T-helper 17 cell (primary cell): Measurements from ENCODE around the gene ELL2. TPM values are rescaled to one million over a fixed set of nuclear protein-coding genes. Genes with fewer than 3 reads are reported as not detected.
"Not testable (repeated sequence)": the region's sequence is repeated elsewhere in the genome, so short reads cannot be mapped to it uniquely, and the experiment has no call there.

Source experiments
- ATAC-seq: fragments of 150-1000 bp; cut with Tn5 transposase; 2 replicates; pipeline ENCODE4 v1.10.0; 2021; ENCODE audit warnings: mild to moderate bottlenecking, moderate library complexity
- DNase-seq, 3 donors: peaks; one replicate each; pipeline versions ENCODE4 v3.0.0 to v3.0.0-alpha.2; 2020 to 2021
- H3K9me3 ChIP-seq: one replicate; pipeline ENCODE4 v1.7.0; 2013; ENCODE audit warnings: low read length, mild to moderate bottlenecking; ENCODE audit not compliant: control insufficient read depth, poor library complexity, severe bottlenecking
- H3K27ac Mint-ChIP-seq: one replicate; pipeline ENCODE4 v1.8.0; 2022; ENCODE audit warnings: mild to moderate bottlenecking, moderate library complexity, mixed read lengths
- H3K27me3 Mint-ChIP-seq: one replicate; pipeline ENCODE4 v1.8.0; 2022; ENCODE audit warnings: mixed read lengths
- H3K36me3 Mint-ChIP-seq: one replicate; pipeline ENCODE4 v1.8.0; 2022; ENCODE audit warnings: low read depth, mixed read lengths
- H3K4me1 Mint-ChIP-seq: one replicate; pipeline ENCODE4 v1.8.0; 2022; ENCODE audit warnings: mild to moderate bottlenecking, mixed read lengths
- H3K4me3 Mint-ChIP-seq: one replicate; pipeline ENCODE4 v1.8.0; 2022; ENCODE audit warnings: mild to moderate bottlenecking, moderate library complexity, mixed read lengths
- total RNA-seq, 4 donors: library from RNA in 2 of 4; stranded (reverse) in 2 of 4; gene quantifications; one replicate each; pipeline ENCODE4 v1.2.3 and lab custom pipeline; 2022 to 2026

Gene ELL2
- total RNA-seq, 2 donors from 2014 or later = 59.8 to 80.7 TPM

DNA sequence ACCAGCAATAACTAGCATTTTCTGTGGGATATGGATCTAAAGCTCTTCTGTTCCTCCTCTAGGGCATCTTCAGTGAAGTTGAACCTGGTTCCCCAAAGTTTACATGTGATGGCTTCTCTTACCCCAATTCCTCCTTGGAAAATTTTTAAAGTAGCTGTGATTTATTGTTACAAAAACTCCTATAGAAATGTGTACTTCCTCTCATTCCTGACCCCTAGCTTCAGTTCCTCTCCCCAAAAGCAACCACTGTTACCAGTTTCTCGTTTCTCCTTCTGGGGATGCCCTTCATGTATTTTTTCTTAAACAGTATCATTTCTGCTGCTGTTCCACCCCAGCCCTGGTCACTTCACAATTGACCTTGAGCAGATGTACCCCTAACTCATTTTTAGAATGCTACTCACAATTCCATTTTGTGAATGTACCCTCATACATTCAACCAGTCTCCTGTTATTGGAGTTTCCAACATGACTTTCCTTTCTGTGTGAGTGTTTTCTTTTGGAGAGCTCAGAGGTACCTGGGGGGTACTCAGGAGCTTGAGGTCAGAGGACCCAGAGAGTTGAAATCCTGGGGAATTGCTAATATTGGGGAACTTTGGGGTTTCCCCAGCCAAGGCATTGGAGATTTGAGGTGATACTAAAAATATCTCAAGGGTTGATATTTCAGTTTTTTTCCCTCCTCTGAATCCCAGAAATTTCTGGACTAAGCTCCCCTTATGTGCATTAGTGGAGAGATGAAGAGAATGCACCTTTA, 120.5 kb downstream of the ELL2 start:
- no peaks in the 10 kb centered on the region for H3K9me3 ChIP-seq
- Mint-ChIP-seq H3K36me3 (no peaks in the 10 kb centered on the region), H3K27me3 (no peaks in the 10 kb centered on the region), H3K4me3 (no peak overlapping the region), H3K4me1 (peaks cover 27% of the 10 kb centered on the region), H3K27ac (peak overlapping the region; percentile 97)
- ATAC-seq = no peak
- DNase-seq = no peak

DNA sequence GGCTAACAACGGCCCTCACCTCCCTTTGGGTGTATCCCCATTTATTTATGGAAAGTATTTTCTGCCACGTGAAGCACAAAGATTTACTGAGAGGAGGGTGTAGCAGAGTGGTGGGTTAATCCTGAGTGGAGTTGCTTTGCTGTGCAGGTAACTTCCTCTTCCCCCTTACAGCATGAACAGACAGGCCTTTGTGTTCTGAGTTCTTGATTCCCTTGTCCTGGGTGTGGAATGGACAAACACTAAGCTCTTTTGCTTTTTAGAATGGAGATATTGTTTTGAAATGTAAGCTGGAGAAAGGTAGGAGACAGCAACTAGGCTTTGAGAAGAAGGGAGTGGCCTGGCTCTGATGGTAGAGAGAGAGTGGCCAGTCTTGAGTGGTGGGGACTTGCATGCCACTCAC, 122.0 kb downstream of the ELL2 start:
- H3K36me3 Mint-ChIP-seq = no peaks in the 10 kb centered on the region
- no peak overlapping the region for H3K27ac Mint-ChIP-seq
- H3K4me1 Mint-ChIP-seq = peaks cover 36% of the 10 kb centered on the region
- no peaks in the 10 kb centered on the region for H3K9me3 ChIP-seq
- ATAC-seq = no peak
- no peaks in the 10 kb centered on the region for H3K27me3 Mint-ChIP-seq
- no peak overlapping the region for H3K4me3 Mint-ChIP-seq
- DNase-seq = no peak

DNA sequence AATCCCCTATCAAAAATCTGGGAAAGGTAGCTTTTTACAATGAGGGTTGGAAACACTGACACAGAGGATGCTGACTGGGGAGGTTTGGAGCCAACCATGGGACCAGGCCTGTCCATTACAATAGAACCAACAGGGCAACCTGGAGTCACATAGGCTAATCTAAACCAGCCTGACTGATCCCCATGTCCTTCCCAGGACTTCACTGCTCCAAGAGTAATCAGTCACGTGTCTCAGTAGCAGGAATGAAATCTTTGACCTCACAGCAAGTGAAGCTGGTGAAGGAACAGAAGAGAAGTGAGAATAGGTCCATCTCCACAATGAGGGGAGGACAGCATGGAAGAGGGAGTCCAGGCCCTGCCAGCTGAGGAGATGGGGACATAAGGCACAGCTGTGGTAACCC, 123.1 kb downstream of the ELL2 start:
- peaks cover 44% of the 10 kb centered on the region for H3K4me1 Mint-ChIP-seq
- H3K27me3 Mint-ChIP-seq = no peaks in the 10 kb centered on the region
- no peak overlapping the region for H3K27ac Mint-ChIP-seq

DNA sequence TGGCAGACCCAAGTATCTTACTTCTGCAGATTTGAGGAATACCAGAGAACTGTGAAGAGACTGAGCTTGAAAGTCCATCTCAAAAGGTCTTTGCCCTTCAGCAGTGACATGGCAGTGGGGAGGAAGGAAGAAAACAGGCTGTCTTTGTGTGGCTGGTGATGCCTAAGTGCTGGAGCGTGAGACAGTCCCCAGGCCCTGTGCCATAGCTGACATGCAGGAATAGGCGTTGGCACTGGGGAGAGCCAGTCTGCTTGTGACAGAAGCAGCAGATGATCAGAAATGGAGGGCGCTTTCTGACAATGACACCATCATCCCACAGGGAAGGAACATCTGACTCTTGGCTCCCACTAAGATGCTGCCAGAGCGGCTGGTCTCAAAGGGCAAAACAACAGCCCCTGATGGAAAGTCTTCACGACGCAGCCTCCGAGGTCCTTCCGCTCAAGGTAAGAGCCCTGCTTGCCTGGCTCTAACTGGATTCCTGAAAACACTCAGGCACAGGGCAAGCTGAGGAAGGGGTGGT, 123.6 kb downstream of the ELL2 start:
- no peak for DNase-seq
- peaks cover 41% of the 10 kb centered on the region for H3K4me1 Mint-ChIP-seq
- H3K27ac Mint-ChIP-seq = peak overlapping the region; percentile 98

More for the DNA sequence above, 123.1 kb downstream of the ELL2 start:
- no peaks in the 10 kb centered on the region for H3K9me3 ChIP-seq
- ATAC-seq = no peak
- Mint-ChIP-seq H3K4me3 (no peak overlapping the region), H3K36me3 (no peaks in the 10 kb centered on the region)
- no peak for DNase-seq

DNA sequence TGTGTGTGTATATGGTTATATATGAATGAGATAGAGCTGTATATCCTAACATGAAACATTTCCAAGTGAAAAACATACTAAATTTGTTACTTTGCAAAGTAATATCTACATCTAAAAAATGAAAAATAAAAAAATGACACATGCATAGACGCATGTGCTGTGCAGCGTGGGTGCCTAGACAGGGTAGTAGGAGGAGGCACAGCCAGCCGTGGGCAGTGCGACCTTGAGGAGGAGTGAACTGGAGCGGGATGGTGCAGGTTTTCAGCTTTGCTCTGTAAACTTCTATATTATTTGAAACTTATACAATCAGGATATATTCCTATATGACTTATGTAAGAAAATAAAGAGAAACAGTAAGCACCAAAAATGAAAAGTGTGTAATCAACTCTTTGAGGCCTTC, 124.2 kb downstream of the ELL2 start:
- ATAC-seq = no peak
- H3K27me3 Mint-ChIP-seq = no peaks in the 10 kb centered on the region
- H3K36me3 Mint-ChIP-seq = no peaks in the 10 kb centered on the region
- peaks cover 41% of the 10 kb centered on the region for H3K4me1 Mint-ChIP-seq
- no peak overlapping the region for H3K4me3 Mint-ChIP-seq
- DNase-seq = no peak
- H3K9me3 ChIP-seq = no peaks in the 10 kb centered on the region
- H3K27ac Mint-ChIP-seq = peak overlapping the region; percentile 98

More for the DNA sequence above, 123.6 kb downstream of the ELL2 start:
- H3K36me3 Mint-ChIP-seq = no peaks in the 10 kb centered on the region
- H3K27me3 Mint-ChIP-seq = no peaks in the 10 kb centered on the region
- no peak for ATAC-seq
- no peak overlapping the region for H3K4me3 Mint-ChIP-seq
- no peaks in the 10 kb centered on the region for H3K9me3 ChIP-seq

DNA sequence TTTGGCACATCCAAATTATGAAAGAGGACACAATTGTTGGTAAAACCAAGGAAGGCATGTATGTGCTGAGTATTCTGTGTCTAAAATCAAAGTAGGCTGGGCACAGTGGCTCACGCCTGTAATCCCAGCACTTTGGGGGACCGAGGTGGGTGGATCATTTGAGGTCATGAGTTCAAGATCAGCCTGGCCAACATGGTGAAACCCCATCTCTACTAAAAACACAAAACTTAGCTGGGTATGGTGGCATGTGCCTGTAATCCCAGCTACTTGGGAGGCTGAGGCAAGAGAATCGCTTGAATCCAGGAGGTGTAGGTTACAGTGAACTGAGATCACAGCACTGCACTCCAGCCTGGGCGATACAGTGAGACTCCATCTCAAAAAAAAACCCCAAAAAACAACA, 124.7 kb downstream of the ELL2 start:
- DNase-seq, H3K9me3 ChIP-seq, H3K27me3 Mint-ChIP-seq, H3K36me3 Mint-ChIP-seq, ATAC-seq: not testable (repeated sequence)
- Mint-ChIP-seq H3K4me1 (peaks cover 41% of the 10 kb centered on the region), H3K27ac (peak overlapping the region; percentile 98), H3K4me3 (peak overlapping the region; percentile 12)

DNA sequence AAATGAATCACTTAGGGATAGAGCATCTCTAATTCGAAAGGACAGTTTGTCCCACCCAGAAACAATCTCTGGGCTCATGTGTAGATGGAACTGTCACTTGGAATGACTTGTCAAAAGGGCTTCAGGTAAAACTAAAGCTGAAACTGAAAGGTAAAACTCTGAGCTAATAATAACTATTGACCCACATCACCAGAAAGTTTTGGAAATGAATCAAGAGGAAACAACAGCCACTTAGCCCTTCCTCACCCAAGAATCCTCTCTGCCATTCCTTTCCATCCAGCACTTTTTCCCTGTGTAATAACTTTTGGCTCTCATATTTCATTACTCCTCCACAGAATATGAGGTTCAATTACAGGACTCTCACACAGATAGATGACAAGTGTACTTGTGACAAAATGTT, 125.1 kb downstream of the ELL2 start:
- peaks cover 41% of the 10 kb centered on the region for H3K4me1 Mint-ChIP-seq
- no peaks in the 10 kb centered on the region for H3K36me3 Mint-ChIP-seq
- no peaks in the 10 kb centered on the region for H3K9me3 ChIP-seq
- DNase-seq (no peak), ATAC-seq (no peak)
- H3K4me3 Mint-ChIP-seq = peak overlapping the region; percentile 97
- peak overlapping the region; percentile 98 for H3K27ac Mint-ChIP-seq
- H3K27me3 Mint-ChIP-seq = no peaks in the 10 kb centered on the region

- H3K4me3 Mint-ChIP-seq = peak overlapping the region; percentile 97
- H3K9me3 ChIP-seq = no peaks in the 10 kb centered on the region
- no peaks in the 10 kb centered on the region for H3K27me3 Mint-ChIP-seq
- no peak for ATAC-seq
- no peaks in the 10 kb centered on the region for H3K36me3 Mint-ChIP-seq
- H3K4me1 Mint-ChIP-seq = peaks cover 37% of the 10 kb centered on the region
- DNase-seq = no peak
- H3K27ac Mint-ChIP-seq = peak overlapping the region; percentile 98
Measured at GRCh38 chr5:95835682-95836385, 125.8 kb downstream of the ELL2 start.

Other genes starting within 250 kb of the ELL2 start
- 1 to 10 TPM in 1 of 2 donors, under 1 TPM in 1; 0.92 to 2.5 TPM for gene RHOBTB3, start 230.5 kb downstream of the ELL2 start, total RNA-seq
- gene GLRX, start 139.1 kb downstream of the ELL2 start, total RNA-seq = 10 to 100 TPM; 32.0 to 51.9 TPM